HG02610 (cell line): Measurements from ENCODE around the gene MRGPRE.

Experiments
- ATAC-seq: cut with Tn5 transposase; IDR thresholded peaks from one replicate; pipeline ENCODE4 v1.9.1; 2021; ENCODE audit warnings: mild to moderate bottlenecking, moderate library complexity; ENCODE audit not compliant: unreplicated experiment

The MRGPRE gene

DNA sequence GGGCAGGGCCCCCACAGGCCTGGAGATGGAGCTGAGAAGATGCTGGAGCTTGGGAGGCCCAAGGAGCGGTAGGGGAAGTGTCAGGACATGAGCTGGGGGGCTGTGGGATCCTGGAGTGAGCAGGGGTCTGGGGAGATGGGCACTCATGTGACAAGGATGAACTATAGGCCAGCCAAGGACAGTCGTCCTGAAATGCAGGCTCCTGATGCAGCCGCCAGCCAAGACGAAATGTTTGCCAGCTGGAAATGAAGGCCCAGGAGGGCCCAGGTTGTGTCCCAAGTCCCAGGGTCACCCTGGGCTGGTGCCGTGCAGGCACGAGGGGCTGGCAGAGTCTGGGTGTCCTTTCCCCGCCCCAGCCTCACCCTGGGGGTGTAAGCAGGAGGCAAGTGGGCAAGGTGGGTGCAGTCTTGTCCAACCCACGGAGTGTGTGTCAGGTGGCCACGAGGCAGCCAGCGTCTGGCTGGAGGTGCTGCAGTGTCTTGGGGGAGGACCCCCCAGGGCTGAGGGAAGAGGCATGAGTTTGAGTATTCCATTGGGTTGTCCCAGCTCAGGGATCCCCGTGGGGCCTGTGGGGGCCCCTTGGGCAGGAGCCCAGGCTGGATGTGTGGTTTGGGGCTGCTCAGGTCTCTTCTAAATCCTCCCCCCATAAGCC lies 35.0 kb downstream of the MRGPRE start:
- ATAC-seq: no peak

DNA sequence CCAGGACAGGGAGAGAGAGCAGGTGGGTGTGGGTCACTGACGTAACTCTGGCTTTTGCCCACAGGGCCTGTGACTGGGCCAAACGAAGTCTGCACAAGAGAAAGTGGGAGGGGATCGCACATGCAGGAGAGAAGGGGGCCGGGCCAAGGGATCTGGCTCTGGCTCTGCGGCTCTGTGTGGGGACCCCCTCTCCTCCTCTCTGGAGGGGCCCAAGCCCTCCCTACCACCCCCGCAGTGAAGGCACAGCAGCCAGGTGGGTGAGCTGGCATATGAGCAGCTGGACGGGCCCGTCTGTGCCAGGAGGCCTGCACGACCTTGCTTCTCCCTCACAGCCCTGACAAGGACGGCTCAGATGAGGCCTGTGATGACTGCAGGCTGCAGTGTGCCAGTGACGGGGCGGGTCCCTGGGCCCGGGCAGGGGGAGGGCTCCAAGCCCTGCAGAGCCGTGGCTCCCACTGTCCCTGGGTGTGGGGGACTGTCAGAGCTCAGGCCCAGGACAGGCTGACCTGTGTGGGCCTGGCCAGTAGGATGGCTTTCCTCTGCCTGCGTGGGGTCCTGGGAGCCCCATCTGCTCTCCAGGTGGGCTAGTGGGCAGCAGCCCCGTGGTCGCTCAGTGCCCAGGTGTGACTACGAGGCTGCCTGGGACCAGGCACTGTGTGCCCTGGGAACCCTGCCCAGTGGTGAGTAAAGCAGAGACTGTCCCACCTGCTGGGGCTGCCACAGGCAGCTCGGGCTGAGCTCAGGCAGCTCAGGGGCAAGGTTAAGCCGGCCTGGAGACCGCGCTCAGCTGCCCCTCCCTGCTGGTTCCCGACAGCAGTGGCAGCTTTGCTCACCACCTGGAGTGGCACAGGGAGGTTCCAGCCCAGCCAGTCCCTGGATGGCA lies 35.8 kb downstream of the MRGPRE start:
- no peak for ATAC-seq

DNA sequence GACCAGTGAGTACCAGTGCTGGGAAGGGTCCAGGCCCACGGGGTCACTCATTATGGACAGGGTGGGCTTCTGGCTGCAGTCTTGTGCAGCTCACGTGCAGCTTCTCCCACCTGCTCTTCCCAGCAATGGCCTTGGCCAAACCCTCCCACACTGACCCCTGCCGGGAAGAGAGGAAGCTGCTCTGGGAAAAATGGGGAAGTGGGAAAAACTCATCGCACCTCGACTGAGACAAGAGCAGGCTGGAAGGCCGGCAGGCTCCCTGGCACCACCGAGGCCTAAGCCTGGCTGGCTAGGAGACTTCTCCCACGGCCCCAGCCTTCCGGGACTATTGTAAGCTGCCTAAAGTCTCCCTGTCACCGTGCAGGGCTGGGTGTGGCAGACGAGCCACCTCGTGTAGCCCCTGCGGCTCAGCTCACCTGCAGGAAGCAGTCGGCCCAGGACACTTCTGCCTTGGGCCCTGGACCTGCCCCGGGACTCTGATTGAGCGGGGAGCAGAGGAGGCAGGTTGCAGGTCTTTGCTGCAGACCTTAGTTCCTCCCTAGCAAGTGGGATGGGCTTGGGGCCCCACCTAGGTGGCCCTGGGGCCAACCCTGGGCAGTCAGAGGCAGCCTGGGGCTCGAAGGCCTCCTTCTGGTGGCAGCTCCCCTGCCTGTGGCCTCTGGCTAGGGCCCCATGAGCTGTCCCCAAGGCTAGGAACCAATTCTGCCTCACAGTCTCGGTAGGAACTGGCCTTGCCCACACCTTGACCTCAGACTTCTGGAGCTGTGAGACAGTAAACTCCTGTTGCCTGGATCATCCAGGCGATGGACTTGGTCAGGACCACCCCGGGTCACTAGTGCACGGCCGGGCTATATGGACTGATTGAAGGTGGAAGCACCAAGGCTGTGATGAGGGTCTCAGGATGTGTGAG lies 36.7 kb downstream of the MRGPRE start:
- no peak for ATAC-seq

DNA sequence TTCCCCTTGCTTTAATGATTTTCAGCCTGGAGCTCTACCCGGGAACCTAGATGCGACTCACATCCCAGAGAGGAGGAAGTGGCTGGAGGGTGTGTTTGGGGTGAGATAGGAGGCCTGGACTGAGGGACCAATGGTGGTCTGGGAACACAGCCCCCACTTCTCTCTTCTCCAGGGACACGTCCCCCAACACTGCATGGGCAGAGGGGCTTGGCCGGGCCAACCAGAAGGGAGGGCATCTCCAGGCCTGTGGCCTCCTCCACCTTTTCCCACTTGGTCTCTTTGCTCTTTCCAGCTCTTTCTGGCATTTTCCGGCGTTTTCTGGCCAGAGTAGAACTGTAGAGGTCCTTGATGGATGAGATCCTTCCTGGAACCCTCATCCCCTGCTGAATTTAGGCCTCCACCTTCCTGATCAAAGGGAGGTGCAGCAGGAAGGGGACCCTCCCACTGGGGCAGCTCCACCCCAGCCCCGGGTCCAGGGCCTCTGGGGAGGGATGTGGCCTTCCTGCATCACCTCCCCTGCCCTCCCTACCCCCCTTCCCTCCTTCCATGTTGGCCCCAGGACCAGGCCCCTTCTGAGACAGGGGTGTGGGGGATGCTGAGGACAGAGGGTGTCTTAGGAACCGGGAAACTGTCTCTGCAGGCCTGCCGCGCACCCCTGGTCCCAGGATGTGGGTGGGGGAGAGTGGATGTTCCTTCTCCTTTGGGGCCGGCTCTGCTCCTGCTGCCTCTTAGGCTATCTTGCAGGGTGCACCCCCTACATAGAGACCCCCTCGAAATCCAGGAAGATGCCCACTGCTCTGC lies 38.0 kb downstream of the MRGPRE start:
- ATAC-seq: no peak

- ATAC-seq: no peak
Observed at GRCh38 chr11:3193373-3194015, 38.7 kb downstream of the MRGPRE start.

DNA sequence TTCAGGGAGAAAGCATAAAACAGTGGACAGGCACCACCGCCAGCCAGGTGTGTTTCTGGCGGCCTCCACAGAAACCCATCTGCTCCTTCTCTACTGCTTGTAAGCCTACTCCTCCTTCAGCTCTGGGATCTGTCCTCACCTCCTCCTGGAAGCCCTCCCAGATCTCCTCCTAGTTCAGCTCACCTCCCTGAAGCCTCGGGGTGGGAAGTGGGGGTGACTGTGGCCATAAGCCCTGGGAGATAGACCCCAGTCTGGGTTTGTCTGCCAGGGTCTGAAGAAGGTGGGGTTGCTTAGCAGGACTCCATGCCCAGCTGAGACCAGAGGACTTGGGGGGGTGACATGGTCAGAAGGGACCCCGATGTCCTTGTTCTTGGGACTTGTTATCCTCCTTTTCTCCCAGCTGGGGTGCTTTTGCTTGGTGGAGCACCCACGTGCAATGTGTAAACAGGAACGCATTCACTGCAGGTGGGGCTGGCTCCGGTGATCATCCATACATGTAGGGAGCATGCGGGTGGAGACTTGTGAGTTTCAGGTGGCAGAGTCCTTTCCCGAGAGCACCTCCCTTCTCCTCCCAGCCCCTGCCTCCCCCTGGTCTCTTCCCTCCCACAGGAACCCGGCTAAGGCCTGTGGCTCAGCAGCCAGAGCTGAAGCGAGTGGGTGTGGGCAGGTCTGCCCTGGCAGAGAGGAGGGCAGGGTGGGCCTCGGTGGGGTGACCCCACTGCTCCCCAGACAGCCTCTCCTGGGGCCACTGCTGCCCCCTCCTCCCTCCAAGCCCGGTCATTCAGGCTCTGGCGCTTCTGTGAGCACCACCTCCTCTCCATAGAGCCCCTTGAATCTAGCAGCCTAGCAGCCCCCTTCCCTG lies 39.5 kb downstream of the MRGPRE start:
- ATAC-seq: no peak

DNA sequence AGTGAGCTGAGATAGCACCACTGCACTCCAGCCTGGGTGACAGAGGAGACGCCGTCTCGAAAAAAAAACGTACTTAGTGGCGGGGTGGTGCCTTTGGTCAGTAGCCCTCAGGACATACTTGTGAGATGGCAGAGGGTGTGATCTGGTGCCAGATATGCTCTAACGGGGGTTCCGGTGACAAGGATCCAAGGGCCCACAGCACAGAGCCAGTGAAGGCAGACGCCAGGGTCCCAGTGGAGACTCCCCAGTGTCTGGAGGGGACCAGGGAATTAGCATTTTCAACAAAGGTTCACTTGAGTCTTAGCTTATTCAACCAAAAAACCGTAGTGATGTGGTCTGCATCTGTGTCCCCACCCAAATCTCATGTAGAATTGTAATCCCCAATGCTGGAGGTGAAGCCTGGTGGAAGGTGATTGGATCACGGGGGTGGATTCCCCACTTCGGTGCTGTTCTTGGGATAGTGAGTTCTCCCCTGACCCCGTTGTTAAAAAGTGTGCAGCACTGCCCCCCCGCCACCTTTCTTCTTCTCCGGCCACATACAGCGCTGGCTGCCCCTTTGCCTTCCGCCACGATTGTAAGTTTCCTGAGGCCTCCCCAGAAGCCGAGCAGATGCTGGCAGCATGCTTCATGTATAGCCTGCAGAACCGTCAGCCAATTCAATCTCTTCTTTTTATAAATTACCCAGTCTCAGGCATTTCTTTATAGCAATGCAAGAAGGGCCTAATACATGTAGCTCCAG lies 40.5 kb downstream of the MRGPRE start:
- ATAC-seq: no peak

DNA sequence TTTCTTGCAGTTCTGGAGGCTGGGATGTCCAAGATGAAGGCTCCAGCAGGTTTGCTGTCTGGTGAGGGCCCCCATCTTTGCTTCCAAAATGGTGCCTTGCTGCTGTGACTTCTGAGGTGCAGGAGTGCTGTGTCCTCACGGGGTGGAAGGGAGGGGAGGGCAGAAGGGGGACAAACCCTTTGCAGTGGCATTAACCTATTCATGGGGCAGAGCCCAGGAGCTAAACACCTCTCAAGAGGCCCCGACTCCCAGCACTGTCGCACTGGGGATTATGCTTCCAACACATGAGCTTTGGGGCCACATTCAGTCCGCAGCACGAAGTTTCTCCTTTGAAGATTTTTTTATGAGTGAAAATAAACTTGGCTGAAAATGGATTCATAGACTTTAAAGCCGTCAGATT lies 41.6 kb downstream of the MRGPRE start:
- no peak for ATAC-seq

DNA sequence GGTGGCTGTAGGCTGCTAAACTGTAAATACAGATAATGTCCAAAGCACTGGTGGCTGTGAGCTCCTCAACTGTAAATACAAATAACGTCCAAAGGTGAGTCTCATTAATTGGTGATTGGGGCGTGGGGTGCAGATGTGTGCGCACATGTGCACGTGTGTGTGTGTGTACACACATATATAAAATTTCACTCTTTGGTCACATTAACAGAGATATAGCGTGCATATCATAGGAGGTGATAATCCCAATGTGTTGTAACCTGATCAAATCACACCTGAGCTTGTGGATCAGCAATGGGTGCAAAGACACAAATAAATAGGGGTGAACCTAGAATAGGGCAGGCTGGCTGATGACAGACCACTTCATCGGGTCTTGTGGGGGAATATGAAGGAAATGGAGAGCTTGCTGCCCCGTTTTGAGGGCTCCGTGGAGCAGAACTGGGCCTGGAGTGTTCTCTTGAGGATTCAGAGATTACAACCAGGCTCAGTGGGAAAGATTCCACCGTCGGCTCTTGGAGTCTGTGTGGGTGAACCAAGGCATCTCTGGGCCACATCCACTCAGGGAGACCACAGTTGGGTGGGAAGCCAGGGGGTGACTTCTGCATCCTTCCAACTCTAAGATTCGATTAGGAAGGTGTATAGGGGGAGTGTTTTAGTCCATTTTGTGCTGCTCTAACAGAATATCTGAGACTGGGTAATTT lies 42.2 kb downstream of the MRGPRE start:
- no peak for ATAC-seq

GRCh38 chr11:3189196-3189843 lies 42.9 kb downstream of the MRGPRE start:
- no peak for ATAC-seq

DNA sequence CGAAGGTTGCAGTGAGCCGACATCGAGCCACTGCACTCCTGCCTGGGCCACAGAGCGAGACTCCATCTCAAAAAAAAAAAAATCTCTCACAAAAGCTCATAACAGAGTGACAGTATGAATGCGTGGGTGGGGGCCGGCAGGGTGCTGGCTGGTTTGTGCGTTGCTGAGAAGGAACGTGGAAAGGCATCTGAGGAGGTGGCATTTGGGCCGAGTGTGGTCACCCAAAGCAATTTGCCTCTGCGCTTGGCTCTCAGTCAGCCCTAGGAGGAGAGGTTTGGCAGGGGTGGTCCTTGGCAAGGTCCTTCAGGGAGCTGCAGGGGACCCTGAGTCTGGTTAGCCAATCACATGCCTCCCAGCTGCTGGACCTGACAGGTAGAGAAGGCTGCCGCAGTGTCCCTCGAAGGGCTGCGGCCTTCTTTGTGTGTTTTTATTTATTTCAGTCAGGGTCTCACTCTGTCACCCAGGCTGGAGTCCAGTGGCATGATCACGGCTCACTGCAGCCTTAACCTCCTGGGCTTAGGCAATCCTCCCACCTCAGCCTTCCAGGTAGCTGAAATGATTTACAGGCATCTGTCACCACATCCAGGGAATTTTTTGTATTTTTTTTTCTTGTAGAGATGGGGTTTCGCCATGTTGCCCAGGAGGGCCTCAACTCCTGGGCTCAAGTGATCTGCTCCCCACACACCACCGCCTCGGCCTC lies 43.6 kb downstream of the MRGPRE start:
- no peak for ATAC-seq

- ATAC-seq: no peak
Observed at GRCh38 chr11:3186166-3186953, 45.9 kb downstream of the MRGPRE start.

- no peak for ATAC-seq
Observed at GRCh38 chr11:3184732-3185347, 47.4 kb downstream of the MRGPRE start.

GRCh38 chr11:3183523-3183922 lies 48.7 kb downstream of the MRGPRE start:
- ATAC-seq: no peak

- no peak for ATAC-seq
Observed at GRCh38 chr11:3182462-3182852, 49.8 kb downstream of the MRGPRE start.
